Astrocyte (in vitro differentiated cells and primary cell): Measurements from ENCODE around the gene PCBD2. TPM values are rescaled to one million over a fixed set of nuclear protein-coding genes. Genes with fewer than 3 reads are reported as not detected.

Experiments
- DNase-seq: peaks from one replicate; pipeline ENCODE4 v3.0.0-alpha.2; 2010; ENCODE audit warnings: low read depth
- FAIRE-seq: peaks from 2 replicates; lab custom pipeline; 2011; peaks lifted over from hg19 to GRCh38; lab: Jason Lieb, UNC
- H2AFZ ChIP-seq: 2 replicates; pipeline ENCODE4 v1.6.0; 2012; ENCODE audit warnings: low read depth, low read length, inconsistent platforms
- H3K27ac ChIP-seq: 2 replicates; pipeline ENCODE4 v1.5.1; 2011; ENCODE audit warnings: low read depth, low read length, inconsistent platforms
- H3K27me3 ChIP-seq: 2 replicates; pipeline ENCODE4 v1.6.0; 2011; ENCODE audit warnings: low read length, inconsistent platforms; ENCODE audit not compliant: insufficient read depth
- H3K36me3 ChIP-seq: 2 replicates; pipeline ENCODE4 v1.5.1; 2011; ENCODE audit warnings: low read length, inconsistent platforms; ENCODE audit not compliant: insufficient read depth
- H3K4me1 ChIP-seq: 2 replicates; pipeline ENCODE4 v1.5.1; 2011; ENCODE audit warnings: low read length, inconsistent platforms; ENCODE audit not compliant: insufficient read depth
- H3K4me2 ChIP-seq: 2 replicates; pipeline ENCODE4 v1.6.0; 2012; ENCODE audit warnings: low read length, inconsistent platforms
- H3K4me3 ChIP-seq: 2 replicates; pipeline ENCODE4 v1.5.1; 2011; ENCODE audit warnings: low read depth, mild to moderate bottlenecking, low read length, inconsistent platforms; ENCODE audit not compliant: insufficient read depth
- H3K79me2 ChIP-seq: 2 replicates; pipeline ENCODE4 v1.6.0; 2012; ENCODE audit warnings: mild to moderate bottlenecking, low read length, inconsistent platforms; ENCODE audit not compliant: insufficient read depth
- H3K9ac ChIP-seq: 2 replicates; pipeline ENCODE4 v1.6.0; 2012; ENCODE audit warnings: mild to moderate bottlenecking, low read length, inconsistent platforms
- H3K9me3 ChIP-seq: 2 replicates; pipeline ENCODE4 v1.5.1; 2012; ENCODE audit warnings: low read depth, mild to moderate bottlenecking, low read length, inconsistent platforms; ENCODE audit not compliant: insufficient read depth
- H4K20me1 ChIP-seq: 2 replicates; pipeline ENCODE4 v1.6.0; 2012; ENCODE audit warnings: low read length, inconsistent platforms; ENCODE audit not compliant: insufficient read depth
- H3K27ac Mint-ChIP-seq: one replicate; pipeline ENCODE4 v1.8.0; 2021; ENCODE audit warnings: mild to moderate bottlenecking, mixed read lengths; ENCODE audit not compliant: unreplicated experiment
- H3K27me3 Mint-ChIP-seq: one replicate; pipeline ENCODE4 v1.8.0; 2021; ENCODE audit warnings: low read depth, mixed read lengths; ENCODE audit not compliant: unreplicated experiment
- H3K36me3 Mint-ChIP-seq: one replicate; pipeline ENCODE4 v1.8.0; 2021; ENCODE audit warnings: low read depth, mixed read lengths; ENCODE audit not compliant: unreplicated experiment
- H3K4me1 Mint-ChIP-seq: one replicate; pipeline ENCODE4 v1.8.0; 2021; ENCODE audit warnings: low read depth, mixed read lengths; ENCODE audit not compliant: unreplicated experiment
- H3K4me3 Mint-ChIP-seq: one replicate; pipeline ENCODE4 v1.8.0; 2021; ENCODE audit warnings: mild to moderate bottlenecking, moderate library complexity, mixed read lengths; ENCODE audit not compliant: unreplicated experiment
- H3K9me3 Mint-ChIP-seq: one replicate; pipeline ENCODE4 v1.8.0; 2021; ENCODE audit warnings: mild to moderate bottlenecking, mixed read lengths; ENCODE audit not compliant: unreplicated experiment
- CTCF ChIP-seq: IDR thresholded peaks from 2 replicates; pipeline ENCODE4 v1.5.1; 2011; ENCODE audit warnings: low read depth, mild to moderate bottlenecking, inconsistent platforms, low read length, moderate library complexity; ENCODE audit not compliant: insufficient read depth
- EZH2 ChIP-seq: IDR thresholded peaks from 2 replicates; pipeline ENCODE4 v1.6.1; 2012; ENCODE audit warnings: mild to moderate bottlenecking, low read length, inconsistent platforms; ENCODE audit not compliant: insufficient read depth
- total RNA-seq: library from RNA; stranded (reverse); gene quantifications from 2 replicates; pipeline ENCODE4 v1.2.1, GENCODE V29; 2021

The PCBD2 gene
- total RNA-seq, 1 donor from 2014 or later, result 10.2 TPM

- Histone ChIP-seq H3K27me3 (no peaks in the 10 kb centered on the region), H3K36me3 (peaks cover 1% of the 10 kb centered on the region), H3K27ac (no peak within 1 kb of the TSS), H3K79me2 (no peaks in the 10 kb centered on the region), H3K4me1 (no peaks in the 10 kb centered on the region), H3K4me2 (no peak within 1 kb of the TSS), H3K9me3 (no peaks in the 10 kb centered on the region), H4K20me1 (no peaks in the 10 kb centered on the region), H2AFZ (no peak within 1 kb of the TSS), H3K9ac (no peak within 1 kb of the TSS), H3K4me3 (no peak within 1 kb of the TSS)
- FAIRE-seq, result no peak
- Mint-ChIP-seq H3K27me3 (peaks cover 3% of the 10 kb centered on the region), H3K36me3 (peaks cover 9% of the 10 kb centered on the region), H3K27ac (no peak within 1 kb of the TSS), H3K9me3 (no peaks in the 10 kb centered on the region), H3K4me1 (peaks cover 7% of the 10 kb centered on the region), H3K4me3 (no peak within 1 kb of the TSS)
- no peak for DNase-seq
- TF ChIP-seq CTCF, result no peak
- TF ChIP-seq EZH2, result no peak
Measured at GRCh38 chr5:134967607-134968006, 62.7 kb downstream of the PCBD2 start, which contains the start of gene CATSPER3. Gene CATSPER3 (plus strand): TSS chr5:134967907. CDS start chr5:134967992, 85 bp downstream.

- H3K36me3 Mint-ChIP-seq, result peaks cover 9% of the 10 kb centered on the region
Measured at GRCh38 chr5:134968055-134968454, 63.1 kb downstream of the PCBD2 start.

More at GRCh38 chr5:134968055-134968454, 63.1 kb downstream of the PCBD2 start:
- FAIRE-seq, result no peak
- no peak for TF ChIP-seq EZH2
- TF ChIP-seq CTCF, result no peak
- no peak overlapping the region for H3K27ac Mint-ChIP-seq
- H3K27me3 Mint-ChIP-seq, result peaks cover 3% of the 10 kb centered on the region
- Histone ChIP-seq H3K9ac (no peak overlapping the region), H3K9me3 (no peaks in the 10 kb centered on the region), H2AFZ (no peak overlapping the region), H3K4me2 (no peak overlapping the region), H3K79me2 (no peaks in the 10 kb centered on the region), H4K20me1 (no peaks in the 10 kb centered on the region), H3K4me3 (no peak overlapping the region), H3K36me3 (no peaks in the 10 kb centered on the region), H3K27me3 (no peaks in the 10 kb centered on the region), H3K4me1 (no peaks in the 10 kb centered on the region), H3K27ac (no peak overlapping the region)
- no peak for DNase-seq
- H3K9me3 Mint-ChIP-seq, result no peaks in the 10 kb centered on the region
- no peak overlapping the region for H3K4me3 Mint-ChIP-seq
- peaks cover 7% of the 10 kb centered on the region for H3K4me1 Mint-ChIP-seq
